Brain pericyte (primary cell): ENCODE measurements around the gene RGMB.
A peak's percentile ranks its signal among the peaks of the same experiment; 100 is the strongest.
"Not testable (repeated sequence)": the region's sequence is repeated elsewhere in the genome, so short reads cannot be mapped to it uniquely, and the experiment has no call there.

Source experiments
- DNase-seq: peaks from one replicate; pipeline ENCODE4 v3.0.0-alpha.2; 2012; ENCODE audit warnings: low read depth, low spot score

Gene RGMB, protein sequence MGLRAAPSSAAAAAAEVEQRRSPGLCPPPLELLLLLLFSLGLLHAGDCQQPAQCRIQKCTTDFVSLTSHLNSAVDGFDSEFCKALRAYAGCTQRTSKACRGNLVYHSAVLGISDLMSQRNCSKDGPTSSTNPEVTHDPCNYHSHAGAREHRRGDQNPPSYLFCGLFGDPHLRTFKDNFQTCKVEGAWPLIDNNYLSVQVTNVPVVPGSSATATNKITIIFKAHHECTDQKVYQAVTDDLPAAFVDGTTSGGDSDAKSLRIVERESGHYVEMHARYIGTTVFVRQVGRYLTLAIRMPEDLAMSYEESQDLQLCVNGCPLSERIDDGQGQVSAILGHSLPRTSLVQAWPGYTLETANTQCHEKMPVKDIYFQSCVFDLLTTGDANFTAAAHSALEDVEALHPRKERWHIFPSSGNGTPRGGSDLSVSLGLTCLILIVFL

GRCh38 chr5:98773464-98774191 is at the start of gene RGMB:
Gene RGMB (plus strand): TSS chr5:98773663. CDS start chr5:98774071, 408 bp downstream.
- DNase-seq = peak; percentile 99

DNA sequence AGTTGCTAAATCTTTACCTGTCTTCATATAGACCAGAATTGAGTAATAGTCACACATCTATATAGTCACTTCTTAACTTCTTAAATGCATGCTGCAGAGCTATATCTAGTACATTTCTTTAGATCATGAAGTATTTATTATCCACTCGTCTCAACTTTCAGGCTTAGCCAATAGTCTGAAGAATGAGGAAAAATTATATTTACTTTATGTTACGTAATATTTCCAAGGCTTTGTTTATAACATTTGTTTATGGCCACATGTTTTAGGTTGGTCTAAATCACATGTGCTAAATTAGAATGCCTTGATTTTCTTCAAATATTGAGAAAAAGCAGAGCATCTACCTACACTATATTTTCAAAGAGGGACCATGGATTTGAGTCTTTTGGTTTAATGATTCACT is 47.2 kb upstream of the RGMB start:
- DNase-seq = no peak

- no peak for DNase-seq
Measured at GRCh38 chr5:98727686-98728085, 45.8 kb upstream of the RGMB start.

DNA sequence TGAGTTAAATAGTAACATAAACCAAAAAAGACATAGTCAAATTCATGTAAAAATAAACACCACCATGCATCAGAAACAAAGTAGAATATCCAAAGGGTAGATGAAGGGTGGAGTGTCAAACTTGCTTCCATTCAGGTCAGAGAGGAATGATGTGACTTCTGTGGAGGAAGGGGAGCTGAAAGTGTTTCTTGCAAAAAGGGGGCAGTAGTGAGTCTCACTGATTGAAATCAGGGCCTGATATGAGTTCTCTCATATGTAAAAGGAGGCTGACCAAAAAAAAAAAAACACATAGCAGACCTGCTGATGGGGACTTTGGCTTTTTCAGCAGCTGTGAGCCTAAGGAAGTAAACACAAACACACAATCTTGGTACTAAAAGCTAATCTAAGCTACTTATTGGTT is 38.8 kb upstream of the RGMB start:
- no peak for DNase-seq

- DNase-seq = no peak
Measured at GRCh38 chr5:98735806-98736507, 37.5 kb upstream of the RGMB start.

GRCh38 chr5:98736753-98737152 is 36.7 kb upstream of the RGMB start:
- no peak for DNase-seq

- DNase-seq = not testable (repeated sequence)
Measured at GRCh38 chr5:98737441-98737840, 36.0 kb upstream of the RGMB start.

- not testable (repeated sequence) for DNase-seq
Measured at GRCh38 chr5:98738481-98739149, 34.8 kb upstream of the RGMB start.

GRCh38 chr5:98741926-98742325 is 31.5 kb upstream of the RGMB start:
- no peak for DNase-seq

- DNase-seq = no peak
Measured at GRCh38 chr5:98742396-98743073, 30.9 kb upstream of the RGMB start.

GRCh38 chr5:98748259-98748658 is 25.2 kb upstream of the RGMB start:
- not testable (repeated sequence) for DNase-seq

- no peak for DNase-seq
Measured at GRCh38 chr5:98749046-98749445, 24.4 kb upstream of the RGMB start.

GRCh38 chr5:98750693-98751092 is 22.8 kb upstream of the RGMB start:
- DNase-seq = no peak

DNA sequence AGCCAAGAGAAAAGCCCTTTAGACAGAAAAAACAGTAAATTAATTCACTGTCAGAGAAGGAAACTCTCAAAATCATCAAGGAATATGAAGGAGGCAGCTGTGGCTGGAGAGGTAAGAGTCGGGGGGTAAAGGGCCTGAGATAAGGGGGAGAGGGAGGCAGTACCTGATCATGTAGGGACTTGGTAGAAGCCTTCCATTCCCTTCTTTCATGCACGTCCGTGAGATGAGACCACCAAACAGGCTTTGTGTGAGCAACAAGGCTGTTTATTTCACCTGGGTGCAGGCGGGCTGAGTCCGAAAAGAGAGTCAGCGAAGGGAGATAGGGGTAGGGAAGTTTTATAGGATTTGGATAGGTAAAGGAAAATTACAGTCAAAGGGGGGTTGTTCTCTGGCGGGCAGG is 21.1 kb upstream of the RGMB start:
- DNase-seq = not testable (repeated sequence)

DNA sequence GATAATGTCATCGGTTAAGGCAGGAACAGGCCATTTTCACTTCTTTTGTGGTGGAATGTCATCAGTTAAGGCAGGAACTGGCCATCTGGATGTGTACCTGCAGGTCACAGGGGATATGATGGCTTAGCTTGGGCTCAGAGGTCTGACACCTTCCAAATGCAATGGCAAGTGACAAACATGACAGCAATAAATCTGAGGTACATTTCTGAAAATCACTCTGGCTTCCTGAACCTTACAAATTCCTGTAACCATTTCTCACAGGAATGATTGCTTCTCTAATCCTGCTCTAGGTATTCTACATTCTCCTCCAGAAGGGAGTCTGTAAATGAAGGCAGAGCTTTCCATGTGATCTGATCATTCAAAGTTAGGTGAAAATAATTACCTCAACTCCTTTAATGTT is 20.7 kb upstream of the RGMB start:
- not testable (repeated sequence) for DNase-seq

- no peak for DNase-seq
Measured at GRCh38 chr5:98753507-98753906, 20.0 kb upstream of the RGMB start.

DNA sequence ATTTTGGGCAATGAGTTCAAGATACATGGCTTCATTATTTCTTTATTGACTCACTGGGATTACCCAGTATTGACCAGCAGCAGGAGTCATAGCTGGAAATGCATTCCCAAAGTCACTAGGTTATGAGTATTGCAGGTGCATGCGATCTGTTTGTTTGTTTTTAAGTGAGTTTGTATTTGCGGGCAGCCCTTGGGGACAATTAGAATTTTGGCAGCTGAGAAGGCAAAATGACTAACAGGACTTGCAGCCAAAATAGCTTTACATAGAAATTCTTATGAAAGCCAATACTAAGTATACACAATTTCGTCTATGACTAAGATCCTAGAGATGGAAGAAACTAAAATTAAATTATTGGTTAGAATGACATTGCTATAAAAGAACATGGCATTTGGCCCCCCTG is 18.1 kb upstream of the RGMB start:
- no peak for DNase-seq

GRCh38 chr5:98757978-98758377 is 15.5 kb upstream of the RGMB start:
- no peak for DNase-seq

DNA sequence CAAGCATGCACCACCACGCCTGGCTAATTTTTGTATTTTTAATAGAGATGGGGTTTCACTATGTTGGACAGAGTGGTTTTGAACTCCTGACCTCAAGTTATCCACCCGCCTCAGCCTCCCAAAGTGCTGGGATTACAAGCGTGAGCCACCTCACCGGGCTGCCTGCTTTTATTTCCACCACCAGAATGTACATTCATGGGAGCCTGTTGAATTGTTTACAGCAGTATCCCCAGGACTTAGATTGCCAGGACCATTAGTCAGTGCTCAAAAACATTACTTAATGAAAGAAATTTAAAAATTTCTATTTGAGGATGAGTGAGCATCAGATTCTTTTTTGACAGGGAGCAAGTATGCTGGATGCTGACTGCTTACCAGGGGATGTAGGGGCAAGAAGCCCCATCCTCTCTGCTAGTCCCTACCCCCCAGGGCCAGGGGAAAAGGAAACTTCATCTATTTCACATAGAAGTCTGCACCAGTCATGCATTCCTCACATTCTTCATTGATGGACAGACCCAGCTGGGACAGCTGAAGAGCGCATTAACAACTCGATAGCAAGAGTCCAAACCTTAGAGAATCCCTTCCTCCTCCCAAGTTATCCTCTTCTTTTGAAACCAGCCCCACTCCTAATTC is 10.3 kb upstream of the RGMB start:
- DNase-seq = no peak

- no peak for DNase-seq
Measured at GRCh38 chr5:98765815-98766214, 7.6 kb upstream of the RGMB start.

DNA sequence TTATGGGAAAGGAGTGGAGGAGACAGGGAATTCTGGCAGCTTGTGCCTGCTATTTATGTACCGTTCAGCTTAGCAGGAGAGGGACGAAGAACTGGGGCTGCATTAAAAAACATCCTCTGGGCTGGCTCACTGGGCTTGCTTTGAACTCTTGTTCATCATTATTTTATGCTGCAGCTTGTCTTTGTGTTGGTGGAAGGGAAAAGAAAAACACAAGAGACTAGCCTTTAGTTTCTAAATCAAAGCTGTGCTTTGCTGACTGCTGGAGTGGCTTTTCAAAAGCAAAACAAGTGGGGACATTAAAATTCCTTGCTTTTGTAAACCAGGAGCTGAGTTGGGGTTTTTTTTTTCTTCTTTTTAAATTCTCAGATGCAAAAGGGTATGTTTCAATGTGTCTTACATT is 5.9 kb upstream of the RGMB start:
- DNase-seq = no peak
